Activated CD8-positive, alpha-beta memory T cell treated with anti-CD3 and anti-CD28 coated beads, Interleukin-2, amount 10 ng/mL, durations not matched to agents 7 days and 5 days (primary cell): Measurements from ENCODE around the gene ADCY10. TPM values are rescaled to one million over a fixed set of nuclear protein-coding genes. Genes with fewer than 3 reads are reported as not detected.
"Not testable (repeated sequence)": the region's sequence is repeated elsewhere in the genome, so short reads cannot be mapped to it uniquely, and the experiment has no call there.

Experiments used
- ATAC-seq: fragments of 150-1000 bp; cut with Tn5 transposase; one replicate; pipeline ENCODE4 v1.10.0; 2021; ENCODE audit warnings: moderate library complexity
- CTCF ChIA-PET: fragments of 350-600 bp; sonication (Branson Sonifier 250); formaldehyde crosslinking; loops from one replicate; lab custom pipeline; 2021; ENCODE audit warnings: antibody characterized with exemption; lab: Charles Lee
- DNase-seq: peaks from one replicate; pipeline ENCODE4 v3.0.0-alpha.2; 2020
- H3K27ac Mint-ChIP-seq: one replicate; pipeline ENCODE4 v1.8.0; 2021; ENCODE audit warnings: mild to moderate bottlenecking, mixed read lengths
- H3K27me3 Mint-ChIP-seq: one replicate; pipeline ENCODE4 v1.8.0; 2021; ENCODE audit warnings: mixed read lengths
- H3K36me3 Mint-ChIP-seq: one replicate; pipeline ENCODE4 v1.8.0; 2021; ENCODE audit warnings: mild to moderate bottlenecking, mixed read lengths
- H3K4me1 Mint-ChIP-seq: one replicate; pipeline ENCODE4 v1.8.0; 2021; ENCODE audit warnings: mixed read lengths
- H3K4me3 Mint-ChIP-seq: one replicate; pipeline ENCODE4 v1.8.0; 2021; ENCODE audit warnings: mild to moderate bottlenecking, moderate library complexity, mixed read lengths
- H3K9me3 Mint-ChIP-seq: one replicate; pipeline ENCODE4 v1.8.0; 2022; ENCODE audit warnings: low read depth, mixed read lengths
- total RNA-seq, 2 experiments: library from RNA; stranded (reverse); gene quantifications; one replicate each; pipeline ENCODE4 v1.2.3, GENCODE V29; 2021

ADCY10 gene
- total RNA-seq, 2 experiments from 2014 or later, result 0.07 to 0.32 TPM

GRCh38 chr1:167849666-167850065 is 64.3 kb downstream of the ADCY10 start:
- no peak overlapping the region for H3K27ac Mint-ChIP-seq

GRCh38 chr1:167842872-167843271 is 71.1 kb downstream of the ADCY10 start:
- ATAC-seq (no peak), DNase-seq (no peak)
- no peak overlapping the region for H3K4me3 Mint-ChIP-seq
- peaks cover 2% of the 10 kb centered on the region for H3K4me1 Mint-ChIP-seq
- H3K9me3 Mint-ChIP-seq, result no peaks in the 10 kb centered on the region
- H3K36me3 Mint-ChIP-seq, result no peaks in the 10 kb centered on the region
- CTCF ChIA-PET, result no interaction called here
- no peak overlapping the region for H3K27ac Mint-ChIP-seq
- peaks cover 8% of the 10 kb centered on the region for H3K27me3 Mint-ChIP-seq

More at GRCh38 chr1:167849666-167850065, 64.3 kb downstream of the ADCY10 start:
- Mint-ChIP-seq H3K36me3 (no peaks in the 10 kb centered on the region), H3K4me1 (no peaks in the 10 kb centered on the region), H3K27me3 (peaks cover 9% of the 10 kb centered on the region), H3K4me3 (no peak overlapping the region), H3K9me3 (no peaks in the 10 kb centered on the region)
- CTCF ChIA-PET, result no interaction called here
- DNase-seq (no peak), ATAC-seq (no peak)

GRCh38 chr1:167841530-167841929 is 72.4 kb downstream of the ADCY10 start:
- H3K36me3 Mint-ChIP-seq, result no peaks in the 10 kb centered on the region
- H3K4me3 Mint-ChIP-seq, result no peak overlapping the region
- CTCF ChIA-PET, result no interaction called here
- peaks cover 6% of the 10 kb centered on the region for H3K4me1 Mint-ChIP-seq
- no peaks in the 10 kb centered on the region for H3K9me3 Mint-ChIP-seq
- no peak for ATAC-seq
- H3K27me3 Mint-ChIP-seq, result peaks cover 11% of the 10 kb centered on the region
- DNase-seq, result no peak
- H3K27ac Mint-ChIP-seq, result no peak overlapping the region

GRCh38 chr1:167839009-167839408 is 74.9 kb downstream of the ADCY10 start:
- DNase-seq (no peak), ATAC-seq (no peak)
- H3K4me3 Mint-ChIP-seq, result no peak overlapping the region
- peaks cover 11% of the 10 kb centered on the region for H3K27me3 Mint-ChIP-seq
- H3K27ac Mint-ChIP-seq, result no peak overlapping the region
- H3K36me3 Mint-ChIP-seq, result no peaks in the 10 kb centered on the region
- no peaks in the 10 kb centered on the region for H3K9me3 Mint-ChIP-seq
- peaks cover 6% of the 10 kb centered on the region for H3K4me1 Mint-ChIP-seq
- CTCF ChIA-PET, result no interaction called here

- no peak overlapping the region for H3K27ac Mint-ChIP-seq
- DNase-seq, result no peak
- CTCF ChIA-PET, result no interaction called here
- peaks cover 7% of the 10 kb centered on the region for H3K27me3 Mint-ChIP-seq
- no peak for ATAC-seq
- H3K4me1 Mint-ChIP-seq, result peaks cover 6% of the 10 kb centered on the region
- H3K36me3 Mint-ChIP-seq, result no peaks in the 10 kb centered on the region
- H3K9me3 Mint-ChIP-seq, result no peaks in the 10 kb centered on the region
- no peak overlapping the region for H3K4me3 Mint-ChIP-seq
Measured at GRCh38 chr1:167837326-167837725, 76.6 kb downstream of the ADCY10 start.

GRCh38 chr1:167836197-167836596 is 77.7 kb downstream of the ADCY10 start:
- ATAC-seq, result no peak
- CTCF ChIA-PET, result interaction anchor here (1.1 kb wide), 1 partner anchor 9 kb away, joined by 3 read pairs; no protein-coding TSS in a partner anchor

GRCh38 chr1:167833904-167834303 is 80.0 kb downstream of the ADCY10 start:
- H3K4me1 Mint-ChIP-seq, result peaks cover 6% of the 10 kb centered on the region
- H3K9me3 Mint-ChIP-seq, result no peaks in the 10 kb centered on the region
- DNase-seq (no peak), ATAC-seq (no peak)
- no peak overlapping the region for H3K4me3 Mint-ChIP-seq
- H3K27me3 Mint-ChIP-seq, result peaks cover 7% of the 10 kb centered on the region
- CTCF ChIA-PET, result no interaction called here
- no peaks in the 10 kb centered on the region for H3K36me3 Mint-ChIP-seq
- no peak overlapping the region for H3K27ac Mint-ChIP-seq

More at GRCh38 chr1:167836197-167836596, 77.7 kb downstream of the ADCY10 start:
- no peak for DNase-seq
- H3K4me3 Mint-ChIP-seq, result no peak overlapping the region
- H3K4me1 Mint-ChIP-seq, result peaks cover 6% of the 10 kb centered on the region
- no peak overlapping the region for H3K27ac Mint-ChIP-seq
- H3K36me3 Mint-ChIP-seq, result no peaks in the 10 kb centered on the region
- H3K9me3 Mint-ChIP-seq, result no peaks in the 10 kb centered on the region
- peaks cover 7% of the 10 kb centered on the region for H3K27me3 Mint-ChIP-seq

GRCh38 chr1:167832693-167833092 is 81.2 kb downstream of the ADCY10 start:
- no peaks in the 10 kb centered on the region for H3K9me3 Mint-ChIP-seq
- H3K27me3 Mint-ChIP-seq, result peaks cover 3% of the 10 kb centered on the region
- no peaks in the 10 kb centered on the region for H3K36me3 Mint-ChIP-seq
- no peak for ATAC-seq
- no peak for DNase-seq
- no peak overlapping the region for H3K4me3 Mint-ChIP-seq
- peaks cover 4% of the 10 kb centered on the region for H3K4me1 Mint-ChIP-seq
- CTCF ChIA-PET, result no interaction called here
- H3K27ac Mint-ChIP-seq, result no peak overlapping the region

- H3K4me3 Mint-ChIP-seq, H3K27ac Mint-ChIP-seq, H3K9me3 Mint-ChIP-seq, H3K36me3 Mint-ChIP-seq, DNase-seq, ATAC-seq, H3K4me1 Mint-ChIP-seq, CTCF ChIA-PET, H3K27me3 Mint-ChIP-seq: not testable (repeated sequence)
Measured at GRCh38 chr1:167830668-167831067, 83.3 kb downstream of the ADCY10 start.

GRCh38 chr1:167829868-167830267 is 84.1 kb downstream of the ADCY10 start:
- no peak for ATAC-seq
- CTCF ChIA-PET, result no interaction called here
- DNase-seq, result no peak
- Mint-ChIP-seq H3K9me3 (no peaks in the 10 kb centered on the region), H3K27ac (no peak overlapping the region), H3K36me3 (no peaks in the 10 kb centered on the region), H3K27me3 (peaks cover 3% of the 10 kb centered on the region), H3K4me3 (no peak overlapping the region), H3K4me1 (no peaks in the 10 kb centered on the region)

- Mint-ChIP-seq H3K36me3 (no peaks in the 10 kb centered on the region), H3K4me1 (peaks cover 5% of the 10 kb centered on the region), H3K27me3 (peaks cover 7% of the 10 kb centered on the region), H3K4me3 (no peak overlapping the region), H3K27ac (no peak overlapping the region), H3K9me3 (no peaks in the 10 kb centered on the region)
- DNase-seq, result no peak
- CTCF ChIA-PET, result interaction anchor here (0.8 kb wide), 1 partner anchor 70 kb away, joined by 3 read pairs; no protein-coding TSS in a partner anchor
- ATAC-seq, result no peak
Measured at GRCh38 chr1:167826127-167826526, 87.8 kb downstream of the ADCY10 start.

- DNase-seq (no peak), ATAC-seq (no peak)
- CTCF ChIA-PET, result no interaction called here
- H3K27me3 Mint-ChIP-seq, result peaks cover 10% of the 10 kb centered on the region
- H3K9me3 Mint-ChIP-seq, result no peaks in the 10 kb centered on the region
- peaks cover 5% of the 10 kb centered on the region for H3K4me1 Mint-ChIP-seq
- H3K36me3 Mint-ChIP-seq, result no peaks in the 10 kb centered on the region
- no peak overlapping the region for H3K27ac Mint-ChIP-seq
- no peak overlapping the region for H3K4me3 Mint-ChIP-seq
Measured at GRCh38 chr1:167825419-167826079, 88.4 kb downstream of the ADCY10 start.

- no peak for ATAC-seq
- Mint-ChIP-seq H3K27me3 (peaks cover 11% of the 10 kb centered on the region), H3K27ac (no peak overlapping the region), H3K4me1 (peaks cover 13% of the 10 kb centered on the region), H3K4me3 (no peak overlapping the region), H3K36me3 (peaks cover 2% of the 10 kb centered on the region), H3K9me3 (no peaks in the 10 kb centered on the region)
- CTCF ChIA-PET, result interaction anchor here (0.8 kb wide), 1 partner anchor 25 kb away, joined by 3 read pairs; no protein-coding TSS in a partner anchor
- no peak for DNase-seq
Measured at GRCh38 chr1:167824163-167824794, 89.7 kb downstream of the ADCY10 start.
